Activated B cell treated with CpG ODN at 0.5 μM for 24 hours (primary cell): Measurements from ENCODE around the gene FMNL2. TPM values are rescaled to one million over a fixed set of nuclear protein-coding genes. Genes with fewer than 3 reads are reported as not detected.

Source experiments
- ATAC-seq: fragments of 200-7000 bp; cut with Tn5 transposase; one replicate; pipeline ENCODE4 v1.10.0; 2021; ENCODE audit warnings: low read depth, mild to moderate bottlenecking, moderate library complexity
- CTCF ChIA-PET: fragments of 350-600 bp; sonication (Branson Sonifier 250); formaldehyde crosslinking; loops from one replicate; lab custom pipeline; 2021; ENCODE audit warnings: antibody characterized with exemption; lab: Charles Lee
- POLR2A ChIA-PET: fragments of 350-600 bp; sonication (Branson Sonifier 250); formaldehyde crosslinking; loops from one replicate; lab custom pipeline; 2021; ENCODE audit warnings: antibody characterized with exemption; lab: Charles Lee
- DNase-seq: peaks from one replicate; pipeline ENCODE4 v3.0.0; 2022
- H3K27ac Mint-ChIP-seq: one replicate; pipeline ENCODE4 v1.8.0; 2020; ENCODE audit warnings: mixed read lengths
- H3K27me3 Mint-ChIP-seq: one replicate; pipeline ENCODE4 v1.8.0; 2021; ENCODE audit warnings: mixed read lengths
- H3K36me3 Mint-ChIP-seq: one replicate; pipeline ENCODE4 v1.8.0; 2021; ENCODE audit warnings: low read depth, mixed read lengths
- H3K4me1 Mint-ChIP-seq: one replicate; pipeline ENCODE4 v1.8.0; 2021; ENCODE audit warnings: mixed read lengths
- H3K4me3 Mint-ChIP-seq: one replicate; pipeline ENCODE4 v1.8.0; 2020; ENCODE audit warnings: mild to moderate bottlenecking, mixed read lengths
- H3K9me3 Mint-ChIP-seq: one replicate; pipeline ENCODE4 v1.8.0; 2020; ENCODE audit warnings: mixed read lengths
- CTCF ChIP-seq: fragments of 200-600 bp; IDR thresholded peaks from one replicate; pipeline ENCODE4 v1.8.0; 2022; ENCODE audit warnings: antibody characterized with exemption, mild to moderate bottlenecking
- intact Hi-C: fragments of 100-400 bp; cut with micrococcal nuclease; formaldehyde crosslinking; loops from one replicate; pipeline ENCODE4 v1.15.1; 2024
- total RNA-seq: library from RNA; stranded (reverse); gene quantifications from 2 replicates; pipeline ENCODE4 v1.2.3, GENCODE V29; 2022

The FMNL2 gene
- total RNA-seq, 1 donor from 2014 or later = 4.0 TPM

DNA sequence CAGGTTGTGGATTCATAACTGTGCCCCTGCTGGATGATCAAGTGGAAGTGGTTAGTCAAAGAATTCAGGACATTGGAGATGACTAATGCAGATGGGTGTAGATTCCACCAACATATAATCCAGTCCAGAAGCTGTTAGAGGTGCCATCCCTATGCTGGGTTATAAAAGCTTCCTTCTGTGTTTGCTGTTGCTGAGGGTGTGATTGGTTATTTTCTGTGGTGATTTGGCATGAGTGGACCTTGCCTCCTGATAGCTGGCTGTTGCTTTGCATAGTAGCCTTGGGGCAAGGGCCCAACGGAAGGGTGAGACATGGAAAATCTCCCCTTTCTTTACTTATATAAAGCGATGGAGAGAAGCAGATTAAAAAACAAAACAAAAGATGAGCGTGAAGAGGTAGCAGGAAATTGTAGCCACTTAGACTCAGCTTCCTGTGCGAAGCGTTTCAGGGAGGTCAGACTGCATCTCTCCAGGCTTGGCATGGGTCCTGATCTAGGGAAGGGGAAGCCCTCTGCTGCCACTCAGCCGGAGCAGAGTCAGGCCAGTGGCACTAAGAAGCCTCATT lies 190.4 kb downstream of the FMNL2 start:
- no peak for TF ChIP-seq CTCF
- Mint-ChIP-seq H3K4me1 (no peaks in the 10 kb centered on the region), H3K4me3 (no peak overlapping the region), H3K27ac (no peak overlapping the region), H3K9me3 (no peaks in the 10 kb centered on the region), H3K36me3 (no peaks in the 10 kb centered on the region), H3K27me3 (no peaks in the 10 kb centered on the region)
- no peak for ATAC-seq
- no peak for DNase-seq
- intact Hi-C loops = no loop called here
- CTCF ChIA-PET = no interaction called here
- POLR2A ChIA-PET = no interaction called here

DNA sequence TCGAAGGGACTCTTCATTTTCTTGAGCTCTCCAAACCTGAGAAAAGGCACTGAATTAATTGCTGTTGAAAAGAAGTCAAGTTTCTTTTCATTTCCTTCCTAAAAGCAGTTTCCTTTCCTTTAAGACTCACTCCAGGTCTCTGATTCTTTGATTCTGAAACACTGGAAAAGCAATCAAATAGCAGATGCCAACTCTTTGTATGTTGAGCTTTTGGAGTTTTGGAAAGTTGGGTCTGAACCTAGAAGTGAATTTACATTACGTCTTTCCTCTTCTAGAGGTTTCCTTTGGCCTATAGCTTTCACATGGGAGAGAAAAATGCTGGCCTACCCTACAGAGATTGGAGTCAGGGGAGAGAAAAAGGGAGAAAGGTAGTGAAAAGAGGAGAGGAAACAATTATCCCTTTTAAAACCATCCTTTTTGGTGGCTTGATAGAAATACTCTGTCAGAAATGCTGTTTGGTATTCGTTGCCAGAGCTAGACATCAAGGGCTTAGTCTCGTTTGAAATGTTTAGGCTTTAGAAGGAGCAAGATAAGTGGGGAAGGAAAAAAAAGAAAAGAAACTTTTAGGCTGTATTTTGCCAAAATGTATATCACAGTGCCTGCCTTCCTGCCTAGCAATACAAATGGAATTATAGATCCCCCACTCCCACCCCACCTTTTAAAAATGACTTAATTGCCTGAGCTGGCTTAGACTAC lies 194.6 kb downstream of the FMNL2 start:
- no peaks in the 10 kb centered on the region for H3K9me3 Mint-ChIP-seq
- ATAC-seq = no peak
- intact Hi-C loops = no loop called here
- no peak overlapping the region for H3K27ac Mint-ChIP-seq
- H3K27me3 Mint-ChIP-seq = no peaks in the 10 kb centered on the region
- no peaks in the 10 kb centered on the region for H3K36me3 Mint-ChIP-seq
- no peak overlapping the region for H3K4me3 Mint-ChIP-seq
- TF ChIP-seq CTCF = no peak
- no peaks in the 10 kb centered on the region for H3K4me1 Mint-ChIP-seq
- POLR2A ChIA-PET = no interaction called here
- no peak for DNase-seq
- CTCF ChIA-PET = no interaction called here

GRCh38 chr2:152532241-152532640 lies 197.3 kb downstream of the FMNL2 start:
- H3K4me1 Mint-ChIP-seq = no peaks in the 10 kb centered on the region
- no peak for ATAC-seq

GRCh38 chr2:152534460-152535135 lies 199.6 kb downstream of the FMNL2 start:
- Mint-ChIP-seq H3K4me3 (no peak overlapping the region), H3K36me3 (no peaks in the 10 kb centered on the region), H3K27me3 (no peaks in the 10 kb centered on the region), H3K4me1 (no peaks in the 10 kb centered on the region), H3K9me3 (no peaks in the 10 kb centered on the region), H3K27ac (no peak overlapping the region)
- intact Hi-C loops = no loop called here
- ChIA-PET POLR2A (interaction anchor here (0.7 kb wide), 1 partner anchor 14 kb away, joined by 6 read pairs; no protein-coding TSS in a partner anchor), CTCF (no interaction called here)
- ATAC-seq (no peak), DNase-seq (no peak)
- TF ChIP-seq CTCF = no peak

More at GRCh38 chr2:152532241-152532640, 197.3 kb downstream of the FMNL2 start:
- CTCF ChIA-PET = no interaction called here
- intact Hi-C loops = no loop called here
- Mint-ChIP-seq H3K27me3 (no peaks in the 10 kb centered on the region), H3K27ac (no peak overlapping the region), H3K4me3 (no peak overlapping the region), H3K9me3 (no peaks in the 10 kb centered on the region), H3K36me3 (no peaks in the 10 kb centered on the region)
- TF ChIP-seq CTCF = no peak
- POLR2A ChIA-PET = interaction anchor here (0.7 kb wide), 1 partner anchor 66 kb away, joined by 3 read pairs; no protein-coding TSS in a partner anchor
- DNase-seq = no peak

DNA sequence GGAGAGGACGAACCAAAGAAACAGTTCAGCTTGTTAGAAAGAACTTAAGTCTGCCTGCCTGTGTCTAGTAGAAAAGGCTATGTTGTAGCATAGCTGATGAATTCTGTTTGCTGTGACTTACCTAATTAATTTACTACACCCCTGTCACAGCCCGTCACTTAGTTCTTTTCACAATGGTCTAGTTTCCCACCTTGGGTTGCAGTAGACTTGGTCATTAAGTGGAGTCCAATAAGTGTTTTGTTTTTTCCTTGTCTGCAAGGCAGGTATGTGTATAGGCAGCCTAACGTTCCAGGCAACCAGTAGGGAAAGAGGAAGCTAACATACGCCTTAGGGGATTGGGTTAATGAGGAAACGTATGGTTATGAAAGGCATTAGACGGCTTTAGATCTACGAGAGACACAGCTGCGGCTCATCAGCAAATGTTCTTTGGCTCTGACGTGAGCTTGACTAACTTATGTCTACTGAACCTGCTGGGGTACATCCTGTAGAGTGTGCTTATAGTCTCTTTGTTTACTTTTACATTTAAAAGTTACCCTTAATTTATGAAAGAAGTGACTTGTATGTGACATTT lies 202.2 kb downstream of the FMNL2 start:
- H3K9me3 Mint-ChIP-seq = no peaks in the 10 kb centered on the region
- POLR2A ChIA-PET = no interaction called here
- no peak overlapping the region for H3K4me3 Mint-ChIP-seq
- H3K36me3 Mint-ChIP-seq = no peaks in the 10 kb centered on the region
- no peak for DNase-seq
- CTCF ChIA-PET = no interaction called here
- no peak overlapping the region for H3K27ac Mint-ChIP-seq
- intact Hi-C loops = no loop called here
- no peak for ATAC-seq
- TF ChIP-seq CTCF = no peak
- no peaks in the 10 kb centered on the region for H3K27me3 Mint-ChIP-seq
- H3K4me1 Mint-ChIP-seq = peaks cover 6% of the 10 kb centered on the region
